Activated naive CD8-positive, alpha-beta T cell treated with anti-CD3 and anti-CD28 coated beads for 36 hours (primary cell): Measurements from ENCODE around the gene ARFIP1. TPM values are rescaled to one million over a fixed set of nuclear protein-coding genes. Genes with fewer than 3 reads are reported as not detected.
"Not testable (repeated sequence)": the region's sequence is repeated elsewhere in the genome, so short reads cannot be mapped to it uniquely, and the experiment has no call there.

Experiments
- DNase-seq: peaks from one replicate; pipeline ENCODE4 v3.0.0; 2021
- H3K27ac Mint-ChIP-seq: one replicate; pipeline ENCODE4 v1.8.0; 2022; ENCODE audit warnings: mild to moderate bottlenecking, moderate library complexity, mixed read lengths
- H3K27me3 Mint-ChIP-seq: one replicate; pipeline ENCODE4 v1.8.0; 2022; ENCODE audit warnings: mild to moderate bottlenecking, mixed read lengths
- H3K36me3 Mint-ChIP-seq: one replicate; pipeline ENCODE4 v1.8.0; 2021; ENCODE audit warnings: mild to moderate bottlenecking, mixed read lengths
- H3K4me1 Mint-ChIP-seq: one replicate; pipeline ENCODE4 v1.8.0; 2021; ENCODE audit warnings: mixed read lengths
- H3K4me3 Mint-ChIP-seq: one replicate; pipeline ENCODE4 v1.8.0; 2022; ENCODE audit warnings: mild to moderate bottlenecking, moderate library complexity, mixed read lengths
- H3K9me3 Mint-ChIP-seq: one replicate; pipeline ENCODE4 v1.8.0; 2022; ENCODE audit warnings: mixed read lengths
- total RNA-seq, 2 experiments: library from RNA; stranded (reverse); gene quantifications; one replicate each; pipeline ENCODE4 v1.2.3, GENCODE V29; 2021

ARFIP1 gene
- total RNA-seq, 2 experiments from 2014 or later = 10.3 to 12.1 TPM

- H3K27ac Mint-ChIP-seq = no peak overlapping the region
- no peak overlapping the region for H3K4me3 Mint-ChIP-seq
- H3K9me3 Mint-ChIP-seq = peaks cover 28% of the 10 kb centered on the region
- DNase-seq = no peak
- H3K4me1 Mint-ChIP-seq = peaks cover 17% of the 10 kb centered on the region
- no peaks in the 10 kb centered on the region for H3K27me3 Mint-ChIP-seq
- H3K36me3 Mint-ChIP-seq = peaks cover 66% of the 10 kb centered on the region
Observed at GRCh38 chr4:152810715-152811287, 31.0 kb downstream of the ARFIP1 start.

GRCh38 chr4:152815078-152815477 lies 35.3 kb downstream of the ARFIP1 start:
- peaks cover 32% of the 10 kb centered on the region for H3K9me3 Mint-ChIP-seq
- peaks cover 68% of the 10 kb centered on the region for H3K36me3 Mint-ChIP-seq
- no peak overlapping the region for H3K4me3 Mint-ChIP-seq
- H3K4me1 Mint-ChIP-seq = peaks cover 6% of the 10 kb centered on the region
- no peaks in the 10 kb centered on the region for H3K27me3 Mint-ChIP-seq
- H3K27ac Mint-ChIP-seq = no peak overlapping the region
- DNase-seq = no peak

GRCh38 chr4:152817331-152817730 lies 37.6 kb downstream of the ARFIP1 start:
- H3K9me3 Mint-ChIP-seq = peaks cover 30% of the 10 kb centered on the region
- H3K4me3 Mint-ChIP-seq = no peak overlapping the region
- peaks cover 51% of the 10 kb centered on the region for H3K36me3 Mint-ChIP-seq
- no peaks in the 10 kb centered on the region for H3K27me3 Mint-ChIP-seq
- no peak overlapping the region for H3K27ac Mint-ChIP-seq
- peaks cover 6% of the 10 kb centered on the region for H3K4me1 Mint-ChIP-seq
- no peak for DNase-seq

GRCh38 chr4:152819026-152819645 lies 39.4 kb downstream of the ARFIP1 start:
- Mint-ChIP-seq H3K4me3 (no peak overlapping the region), H3K27ac (no peak overlapping the region), H3K9me3 (peaks cover 24% of the 10 kb centered on the region), H3K36me3 (peaks cover 39% of the 10 kb centered on the region), H3K4me1 (peaks cover 6% of the 10 kb centered on the region), H3K27me3 (no peaks in the 10 kb centered on the region)
- no peak for DNase-seq

- Mint-ChIP-seq H3K36me3 (peaks cover 30% of the 10 kb centered on the region), H3K4me1 (peaks cover 6% of the 10 kb centered on the region), H3K9me3 (peaks cover 21% of the 10 kb centered on the region), H3K27ac (no peak overlapping the region), H3K4me3 (no peak overlapping the region), H3K27me3 (no peaks in the 10 kb centered on the region)
- DNase-seq = no peak
Observed at GRCh38 chr4:152820073-152820472, 40.3 kb downstream of the ARFIP1 start.

- Mint-ChIP-seq H3K4me3 (no peak overlapping the region), H3K4me1 (peaks cover 2% of the 10 kb centered on the region), H3K36me3 (peaks cover 10% of the 10 kb centered on the region), H3K9me3 (peaks cover 24% of the 10 kb centered on the region), H3K27me3 (no peaks in the 10 kb centered on the region), H3K27ac (no peak overlapping the region)
- no peak for DNase-seq
Observed at GRCh38 chr4:152822323-152822722, 42.6 kb downstream of the ARFIP1 start.

- H3K27me3 Mint-ChIP-seq = no peaks in the 10 kb centered on the region
- no peak for DNase-seq
- H3K27ac Mint-ChIP-seq = no peak overlapping the region
- H3K4me1 Mint-ChIP-seq = no peaks in the 10 kb centered on the region
- peaks cover 9% of the 10 kb centered on the region for H3K36me3 Mint-ChIP-seq
- no peak overlapping the region for H3K4me3 Mint-ChIP-seq
- peaks cover 26% of the 10 kb centered on the region for H3K9me3 Mint-ChIP-seq
Observed at GRCh38 chr4:152824561-152824960, 44.8 kb downstream of the ARFIP1 start.

- Mint-ChIP-seq H3K9me3 (peaks cover 26% of the 10 kb centered on the region), H3K36me3 (peaks cover 9% of the 10 kb centered on the region), H3K27me3 (no peaks in the 10 kb centered on the region), H3K4me3 (no peak overlapping the region), H3K4me1 (no peaks in the 10 kb centered on the region), H3K27ac (no peak overlapping the region)
- no peak for DNase-seq
Observed at GRCh38 chr4:152825336-152825735, 45.6 kb downstream of the ARFIP1 start.

GRCh38 chr4:152828122-152828521 lies 48.4 kb downstream of the ARFIP1 start:
- no peak for DNase-seq
- Mint-ChIP-seq H3K27me3 (no peaks in the 10 kb centered on the region), H3K4me3 (no peak overlapping the region), H3K9me3 (peaks cover 29% of the 10 kb centered on the region), H3K36me3 (peaks cover 28% of the 10 kb centered on the region), H3K27ac (no peak overlapping the region), H3K4me1 (no peaks in the 10 kb centered on the region)

GRCh38 chr4:152831416-152831815 lies 51.7 kb downstream of the ARFIP1 start:
- H3K27ac Mint-ChIP-seq = no peak overlapping the region
- no peaks in the 10 kb centered on the region for H3K4me1 Mint-ChIP-seq

GRCh38 chr4:152836936-152837335 lies 57.2 kb downstream of the ARFIP1 start:
- Mint-ChIP-seq H3K27ac (no peak overlapping the region), H3K27me3 (no peaks in the 10 kb centered on the region), H3K9me3 (peaks cover 34% of the 10 kb centered on the region), H3K36me3 (peaks cover 75% of the 10 kb centered on the region), H3K4me3 (no peak overlapping the region), H3K4me1 (peaks cover 16% of the 10 kb centered on the region)
- DNase-seq = no peak

More at GRCh38 chr4:152831416-152831815, 51.7 kb downstream of the ARFIP1 start:
- no peaks in the 10 kb centered on the region for H3K27me3 Mint-ChIP-seq
- peaks cover 55% of the 10 kb centered on the region for H3K36me3 Mint-ChIP-seq
- H3K9me3 Mint-ChIP-seq = peaks cover 32% of the 10 kb centered on the region
- DNase-seq = no peak
- no peak overlapping the region for H3K4me3 Mint-ChIP-seq

GRCh38 chr4:152839729-152840128 lies 60.0 kb downstream of the ARFIP1 start:
- peaks cover 16% of the 10 kb centered on the region for H3K4me1 Mint-ChIP-seq
- peaks cover 18% of the 10 kb centered on the region for H3K9me3 Mint-ChIP-seq
- not testable (repeated sequence) for DNase-seq, H3K27me3 Mint-ChIP-seq, H3K4me3 Mint-ChIP-seq
- peaks cover 57% of the 10 kb centered on the region for H3K36me3 Mint-ChIP-seq
- H3K27ac Mint-ChIP-seq = peak overlapping the region; percentile 35

- Mint-ChIP-seq H3K36me3 (peaks cover 32% of the 10 kb centered on the region), H3K27me3 (no peaks in the 10 kb centered on the region), H3K27ac (no peak overlapping the region), H3K4me1 (peaks cover 18% of the 10 kb centered on the region), H3K9me3 (peaks cover 10% of the 10 kb centered on the region), H3K4me3 (no peak overlapping the region)
- DNase-seq = no peak
Observed at GRCh38 chr4:152843481-152844090, 63.8 kb downstream of the ARFIP1 start.

- Mint-ChIP-seq H3K9me3 (no peaks in the 10 kb centered on the region), H3K27ac (no peak overlapping the region), H3K27me3 (no peaks in the 10 kb centered on the region), H3K36me3 (peaks cover 7% of the 10 kb centered on the region), H3K4me1 (peaks cover 20% of the 10 kb centered on the region), H3K4me3 (no peak overlapping the region)
- no peak for DNase-seq
Observed at GRCh38 chr4:152847376-152847775, 67.6 kb downstream of the ARFIP1 start.

GRCh38 chr4:152848508-152848907 lies 68.8 kb downstream of the ARFIP1 start:
- no peaks in the 10 kb centered on the region for H3K27me3 Mint-ChIP-seq
- H3K4me3 Mint-ChIP-seq = no peak overlapping the region
- H3K27ac Mint-ChIP-seq = no peak overlapping the region
- H3K36me3 Mint-ChIP-seq = peaks cover 11% of the 10 kb centered on the region
- no peak for DNase-seq
- peaks cover 20% of the 10 kb centered on the region for H3K4me1 Mint-ChIP-seq
- H3K9me3 Mint-ChIP-seq = peaks cover 9% of the 10 kb centered on the region

- H3K27me3 Mint-ChIP-seq = no peaks in the 10 kb centered on the region
- DNase-seq = no peak
- H3K27ac Mint-ChIP-seq = peak overlapping the region; percentile 9
- H3K4me1 Mint-ChIP-seq = peaks cover 20% of the 10 kb centered on the region
- H3K36me3 Mint-ChIP-seq = peaks cover 14% of the 10 kb centered on the region
- H3K4me3 Mint-ChIP-seq = no peak overlapping the region
- peaks cover 16% of the 10 kb centered on the region for H3K9me3 Mint-ChIP-seq
Observed at GRCh38 chr4:152849350-152849749, 69.6 kb downstream of the ARFIP1 start.
